CD14-positive monocyte (primary cell): Measurements from ENCODE around the gene TMEM218. TPM values are rescaled to one million over a fixed set of nuclear protein-coding genes. Genes with fewer than 3 reads are reported as not detected.

ENCODE experiments used
- DNase-seq, 3 donors: peaks; one replicate each; pipeline ENCODE4 v3.0.0-alpha.2; 2011 to 2022
- H2AFZ ChIP-seq: 2 replicates; pipeline ENCODE4 v1.6.0; 2012; ENCODE audit warnings: mild to moderate bottlenecking, low read depth, low read length, inconsistent platforms; ENCODE audit not compliant: insufficient read depth, poor library complexity, severe bottlenecking
- H3K27ac ChIP-seq, 2 donors: 1 replicate in 1 of 2; 2 replicates in 1 of 2; pipeline ENCODE4 v1.5.1; 2012 to 2013; ENCODE audit warnings: low read length in 2 of 2, control low read depth in 1 of 2, inconsistent platforms in 1 of 2, low read depth in 1 of 2, mild to moderate bottlenecking in 1 of 2
- H3K27me3 ChIP-seq, 2 donors: one replicate each; pipeline versions ENCODE4 v1.6.0 to v1.6.1; 2011 to 2013; ENCODE audit warnings: low read length in 2 of 2; ENCODE audit not compliant: control insufficient read depth in 2 of 2, insufficient read depth in 2 of 2
- H3K36me3 ChIP-seq, 2 donors: replicated peaks in 1 of 2; 1 replicate in 1 of 2; 2 replicates in 1 of 2; pipeline versions ENCODE4 v1.5.1 to v1.6.1; 2012 to 2013; ENCODE audit warnings: low read length in 2 of 2, control low read depth in 1 of 2, inconsistent platforms in 1 of 2, mild to moderate bottlenecking in 1 of 2; ENCODE audit not compliant: insufficient read depth in 2 of 2, control insufficient read depth in 1 of 2
- H3K4me1 ChIP-seq, 2 donors: 1 replicate in 1 of 2; 2 replicates in 1 of 2; pipeline versions ENCODE4 v1.5.1 to v1.6.1; 2012 to 2013; ENCODE audit warnings: low read length in 2 of 2, control low read depth in 1 of 2, inconsistent platforms in 1 of 2, mild to moderate bottlenecking in 1 of 2, moderate library complexity in 1 of 2; ENCODE audit not compliant: insufficient read depth in 2 of 2, control insufficient read depth in 1 of 2
- H3K4me2 ChIP-seq: replicated peaks from 2 replicates; pipeline ENCODE3; 2012; ENCODE audit warnings: low read length, moderate library complexity, mild to moderate bottlenecking; ENCODE audit not compliant: poor library complexity, severe bottlenecking; ENCODE audit errors: extremely low read depth
- H3K4me3 ChIP-seq, 3 experiments: fragments of 200-600 bp in 1 of 3; sonication (generic) in 1 of 3; replicated peaks in 1 of 3; 1 replicate in 2 of 3; 2 replicates in 1 of 3; pipeline ENCODE4 v1.5.1; 2011 to 2013; ENCODE audit warnings: low read length in 3 of 3, mild to moderate bottlenecking in 3 of 3, control low read depth in 2 of 3, low read depth in 2 of 3, inconsistent platforms in 1 of 3, moderate library complexity in 1 of 3
- H3K79me2 ChIP-seq: 2 replicates; pipeline ENCODE4 v1.6.0; 2012; ENCODE audit warnings: mild to moderate bottlenecking, control low read depth, inconsistent platforms, low read length, moderate library complexity; ENCODE audit not compliant: insufficient read depth
- H3K9ac ChIP-seq: 2 replicates; pipeline ENCODE4 v1.6.0; 2017; ENCODE audit warnings: low read length, mild to moderate bottlenecking; ENCODE audit not compliant: insufficient read depth, poor library complexity, severe bottlenecking
- H3K9me3 ChIP-seq, 2 donors: replicated peaks in 1 of 2; 1 replicate in 1 of 2; 2 replicates in 1 of 2; pipeline versions ENCODE4 v1.5.1 to v1.6.1; 2012 to 2013; ENCODE audit warnings: low read length in 2 of 2, control low read depth in 1 of 2; ENCODE audit not compliant: control insufficient read depth in 1 of 2, insufficient read depth in 1 of 2
- H4K20me1 ChIP-seq: 2 replicates; pipeline ENCODE4 v1.6.0; 2012; ENCODE audit warnings: mild to moderate bottlenecking, low read length, control low read depth, moderate library complexity; ENCODE audit not compliant: insufficient read depth
- H3K27ac Mint-ChIP-seq, 7 donors: one replicate each; pipeline ENCODE4 v1.8.0; 2020; ENCODE audit warnings: mild to moderate bottlenecking in 7 of 7, mixed read lengths in 7 of 7, moderate library complexity in 6 of 7, inconsistent platforms in 2 of 7
- H3K27me3 Mint-ChIP-seq, 3 donors: one replicate each; pipeline ENCODE4 v1.8.0; 2021 to 2022; ENCODE audit warnings: low read depth in 3 of 3, mild to moderate bottlenecking in 3 of 3, mixed read lengths in 3 of 3, moderate library complexity in 3 of 3, inconsistent platforms in 1 of 3
- H3K36me3 Mint-ChIP-seq, 2 donors: one replicate each; pipeline ENCODE4 v1.8.0; 2020; ENCODE audit warnings: mixed read lengths in 2 of 2, inconsistent platforms in 1 of 2, mild to moderate bottlenecking in 1 of 2
- H3K4me1 Mint-ChIP-seq: one replicate; pipeline ENCODE4 v1.8.0; 2020; ENCODE audit warnings: mild to moderate bottlenecking, mixed read lengths
- H3K4me3 Mint-ChIP-seq, 2 donors: one replicate each; pipeline ENCODE4 v1.8.0; 2020; ENCODE audit warnings: mild to moderate bottlenecking in 2 of 2, mixed read lengths in 2 of 2, moderate library complexity in 1 of 2
- H3K9me3 Mint-ChIP-seq, 7 donors: one replicate each; pipeline ENCODE4 v1.8.0; 2020 to 2022; ENCODE audit warnings: mixed read lengths in 7 of 7, mild to moderate bottlenecking in 6 of 7, moderate library complexity in 6 of 7, inconsistent platforms in 2 of 7
- CTCF ChIP-seq: fragments of 200-600 bp; IDR thresholded peaks from one replicate; pipeline ENCODE4 v1.8.0; 2022; ENCODE audit warnings: antibody characterized with exemption, mild to moderate bottlenecking
- whole genome bisulfite sequencing: methylation state at CpG from one replicate; pipeline ENCODE4 v1.1.5; 2013; ENCODE audit warnings: missing lambda C conversion rate; ENCODE audit not compliant: insufficient coverage; 5-methylcytosine and 5-hydroxymethylcytosine counted together
- intact Hi-C, 2 donors: fragments of 100-400 bp; cut with micrococcal nuclease; formaldehyde crosslinking; loops; one replicate each; pipeline versions ENCODE4 v1.15.0 to v1.15.1; 2023
- polyA plus RNA-seq, 3 donors: library from polyadenylated mRNA; depleted of rRNA in 1 of 3; unstranded in 2 of 3; stranded (reverse) in 1 of 3; fragments of 300-500 nt in 2 of 3; fragments of >200 nt in 1 of 3; fragmentation: Illumina TruSeq in 2 of 3; gene quantifications; 1 replicate in 2 of 3; 2 replicates in 1 of 3; pipeline ENCODE4 v1.2.3, GENCODE V29; 2012 to 2021

TMEM218 gene
- polyA plus RNA-seq, 3 donors, result 40.3 to 57.7 (median 55.7) TPM

DNA sequence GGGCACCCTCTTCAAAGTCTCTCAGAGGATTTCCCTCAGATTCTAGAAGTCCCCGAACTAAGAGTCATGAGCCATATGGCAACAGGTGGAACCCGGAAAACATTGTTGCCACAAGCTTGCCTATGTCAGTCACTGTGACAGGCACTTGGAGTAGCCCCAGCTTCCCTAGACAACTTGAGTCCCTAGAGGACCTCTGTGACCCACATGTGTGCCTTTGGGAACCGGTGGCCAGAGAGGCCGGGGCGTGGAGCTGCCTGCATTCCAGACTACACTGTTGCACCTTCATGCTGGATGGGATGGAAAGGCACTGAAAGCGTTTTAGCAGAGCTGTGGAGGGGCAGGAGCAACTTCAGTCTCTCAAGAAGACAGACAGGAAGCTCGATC lies 36.2 kb downstream of the TMEM218 start:
- no peak overlapping the region for H3K4me2 ChIP-seq
- no peak overlapping the region for H2AFZ ChIP-seq
- no peaks in the 10 kb centered on the region for H4K20me1 ChIP-seq
- H3K36me3 ChIP-seq, result peaks cover 25 to 51% of the 10 kb centered on the region in 2 donors
- H3K27me3 Mint-ChIP-seq, result peaks cover 0 to 8% (median 5%) of the 10 kb centered on the region in 3 donors
- peak overlapping the region in 6 of 7 donors; percentile 66 to 99 (median 89) for H3K27ac Mint-ChIP-seq
- H3K79me2 ChIP-seq, result peaks cover 30% of the 10 kb centered on the region
- no peaks in the 10 kb centered on the region for H3K27me3 ChIP-seq
- H3K4me1 Mint-ChIP-seq, result peaks cover 79% of the 10 kb centered on the region
- H3K4me1 ChIP-seq, result peaks cover 78 to 86% of the 10 kb centered on the region in 2 donors
- no peaks in the 10 kb centered on the region for H3K9me3 ChIP-seq
- H3K9me3 Mint-ChIP-seq, result peaks cover 0 to 2% (median 0%) of the 10 kb centered on the region in 7 donors
- H3K4me3 Mint-ChIP-seq, result no peak overlapping the region
- no peak overlapping the region for H3K9ac ChIP-seq
- no peak overlapping the region for H3K4me3 ChIP-seq
- WGBS, result 97% methylated on average over 5 of the region's 7 CpGs
- no peak for TF ChIP-seq CTCF
- peaks cover 60 to 77% of the 10 kb centered on the region in 2 donors for H3K36me3 Mint-ChIP-seq
- no peak for DNase-seq
- H3K27ac ChIP-seq, result peak overlapping the region; percentile 7 to 50
- intact Hi-C loops, result no loop called here

- Histone ChIP-seq H3K27ac (peak overlapping the region; percentile 18 to 50), H2AFZ (no peak overlapping the region), H3K4me2 (no peak overlapping the region), H3K9me3 (no peaks in the 10 kb centered on the region), H3K79me2 (peaks cover 33% of the 10 kb centered on the region), H3K27me3 (no peaks in the 10 kb centered on the region), H3K4me3 (no peak overlapping the region), H3K4me1 (peaks cover 80 to 86% of the 10 kb centered on the region in 2 donors), H4K20me1 (no peaks in the 10 kb centered on the region), H3K9ac (no peak overlapping the region), H3K36me3 (peaks cover 21 to 46% of the 10 kb centered on the region in 2 donors)
- Mint-ChIP-seq H3K4me1 (peaks cover 81% of the 10 kb centered on the region), H3K4me3 (no peak overlapping the region), H3K27me3 (peaks cover 0 to 8% (median 5%) of the 10 kb centered on the region in 3 donors), H3K36me3 (peaks cover 57 to 79% of the 10 kb centered on the region in 2 donors), H3K27ac (peak overlapping the region in 5 of 7 donors; percentile 66 to 99 (median 89)), H3K9me3 (peaks cover 0 to 2% (median 0%) of the 10 kb centered on the region in 7 donors)
- TF ChIP-seq CTCF, result no peak
- WGBS, result 97% methylated on average over 10 of the region's 11 CpGs
- intact Hi-C loops, result loop anchor here in 1 of 2 donors (5.0 kb wide), 1 partner anchor 38 kb away; the partner anchor contains the start of gene TMEM218
- no peak for DNase-seq
Observed at GRCh38 chr11:125074511-125075241, 36.8 kb downstream of the TMEM218 start.
